GM21786 (cell line): Measurements from ENCODE around the gene SHOC1.
"Not testable (repeated sequence)": the region's sequence is repeated elsewhere in the genome, so short reads cannot be mapped to it uniquely, and the experiment has no call there.

Experiments used
- ATAC-seq: cut with Tn5 transposase; IDR thresholded peaks from one replicate; pipeline ENCODE4 v1.9.1; 2021; ENCODE audit not compliant: unreplicated experiment

Gene SHOC1

GRCh38 chr9:111805830-111806241 is 11.1 kb upstream of the SHOC1 start:
- no peak for ATAC-seq

- no peak for ATAC-seq
Measured at GRCh38 chr9:111805262-111805661, 10.5 kb upstream of the SHOC1 start.

- ATAC-seq: no peak
Measured at GRCh38 chr9:111804636-111805035, 9.9 kb upstream of the SHOC1 start.

- no peak for ATAC-seq
Measured at GRCh38 chr9:111803924-111804323, 9.2 kb upstream of the SHOC1 start.

- ATAC-seq: no peak
Measured at GRCh38 chr9:111799915-111800526, 5.3 kb upstream of the SHOC1 start.

- ATAC-seq: no peak
Measured at GRCh38 chr9:111799506-111799905, 4.8 kb upstream of the SHOC1 start.

- ATAC-seq: no peak
Measured at GRCh38 chr9:111798786-111799185, 4.0 kb upstream of the SHOC1 start.

- ATAC-seq: no peak
Measured at GRCh38 chr9:111795557-111795839, 761 bp upstream of the SHOC1 start.

GRCh38 chr9:111791821-111792220 is 2.9 kb downstream of the SHOC1 start:
- not testable (repeated sequence) for ATAC-seq

- ATAC-seq: no peak
Measured at GRCh38 chr9:111789881-111790280, 4.9 kb downstream of the SHOC1 start.

GRCh38 chr9:111783857-111784256 is 10.9 kb downstream of the SHOC1 start:
- no peak for ATAC-seq

GRCh38 chr9:111783424-111783823 is 11.3 kb downstream of the SHOC1 start:
- ATAC-seq: no peak

GRCh38 chr9:111766066-111766465 is 28.7 kb downstream of the SHOC1 start:
- no peak for ATAC-seq

GRCh38 chr9:111762556-111762955 is 32.2 kb downstream of the SHOC1 start:
- no peak for ATAC-seq

- no peak for ATAC-seq
Measured at GRCh38 chr9:111759762-111760639, 34.7 kb downstream of the SHOC1 start.

GRCh38 chr9:111754800-111755199 is 39.9 kb downstream of the SHOC1 start:
- ATAC-seq: no peak

- ATAC-seq: no peak
Measured at GRCh38 chr9:111752455-111752854, 42.3 kb downstream of the SHOC1 start.
